Activated naive CD8-positive, alpha-beta T cell treated with anti-CD3 and anti-CD28 coated beads for 36 hours (primary cell): ENCODE data around the gene SLC7A4. TPM values are rescaled to one million over a fixed set of nuclear protein-coding genes. Genes with fewer than 3 reads are reported as not detected.
A peak's percentile ranks its signal among the peaks of the same experiment; 100 is the strongest.
"Not testable (repeated sequence)": the region's sequence is repeated elsewhere in the genome, so short reads cannot be mapped to it uniquely, and the experiment has no call there.

Experiments used
- DNase-seq: peaks from one replicate; pipeline ENCODE4 v3.0.0; 2021
- H3K27ac Mint-ChIP-seq: one replicate; pipeline ENCODE4 v1.8.0; 2022; ENCODE audit warnings: mild to moderate bottlenecking, moderate library complexity, mixed read lengths
- H3K27me3 Mint-ChIP-seq: one replicate; pipeline ENCODE4 v1.8.0; 2022; ENCODE audit warnings: mild to moderate bottlenecking, mixed read lengths
- H3K36me3 Mint-ChIP-seq: one replicate; pipeline ENCODE4 v1.8.0; 2021; ENCODE audit warnings: mild to moderate bottlenecking, mixed read lengths
- H3K4me1 Mint-ChIP-seq: one replicate; pipeline ENCODE4 v1.8.0; 2021; ENCODE audit warnings: mixed read lengths
- H3K4me3 Mint-ChIP-seq: one replicate; pipeline ENCODE4 v1.8.0; 2022; ENCODE audit warnings: mild to moderate bottlenecking, moderate library complexity, mixed read lengths
- H3K9me3 Mint-ChIP-seq: one replicate; pipeline ENCODE4 v1.8.0; 2022; ENCODE audit warnings: mixed read lengths
- total RNA-seq, 2 experiments: library from RNA; stranded (reverse); gene quantifications; one replicate each; pipeline ENCODE4 v1.2.3, GENCODE V29; 2021

SLC7A4 gene, protein sequence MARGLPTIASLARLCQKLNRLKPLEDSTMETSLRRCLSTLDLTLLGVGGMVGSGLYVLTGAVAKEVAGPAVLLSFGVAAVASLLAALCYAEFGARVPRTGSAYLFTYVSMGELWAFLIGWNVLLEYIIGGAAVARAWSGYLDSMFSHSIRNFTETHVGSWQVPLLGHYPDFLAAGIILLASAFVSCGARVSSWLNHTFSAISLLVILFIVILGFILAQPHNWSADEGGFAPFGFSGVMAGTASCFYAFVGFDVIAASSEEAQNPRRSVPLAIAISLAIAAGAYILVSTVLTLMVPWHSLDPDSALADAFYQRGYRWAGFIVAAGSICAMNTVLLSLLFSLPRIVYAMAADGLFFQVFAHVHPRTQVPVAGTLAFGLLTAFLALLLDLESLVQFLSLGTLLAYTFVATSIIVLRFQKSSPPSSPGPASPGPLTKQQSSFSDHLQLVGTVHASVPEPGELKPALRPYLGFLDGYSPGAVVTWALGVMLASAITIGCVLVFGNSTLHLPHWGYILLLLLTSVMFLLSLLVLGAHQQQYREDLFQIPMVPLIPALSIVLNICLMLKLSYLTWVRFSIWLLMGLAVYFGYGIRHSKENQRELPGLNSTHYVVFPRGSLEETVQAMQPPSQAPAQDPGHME
- under 1 TPM; 0.41 to 0.44 TPM for total RNA-seq

DNA sequence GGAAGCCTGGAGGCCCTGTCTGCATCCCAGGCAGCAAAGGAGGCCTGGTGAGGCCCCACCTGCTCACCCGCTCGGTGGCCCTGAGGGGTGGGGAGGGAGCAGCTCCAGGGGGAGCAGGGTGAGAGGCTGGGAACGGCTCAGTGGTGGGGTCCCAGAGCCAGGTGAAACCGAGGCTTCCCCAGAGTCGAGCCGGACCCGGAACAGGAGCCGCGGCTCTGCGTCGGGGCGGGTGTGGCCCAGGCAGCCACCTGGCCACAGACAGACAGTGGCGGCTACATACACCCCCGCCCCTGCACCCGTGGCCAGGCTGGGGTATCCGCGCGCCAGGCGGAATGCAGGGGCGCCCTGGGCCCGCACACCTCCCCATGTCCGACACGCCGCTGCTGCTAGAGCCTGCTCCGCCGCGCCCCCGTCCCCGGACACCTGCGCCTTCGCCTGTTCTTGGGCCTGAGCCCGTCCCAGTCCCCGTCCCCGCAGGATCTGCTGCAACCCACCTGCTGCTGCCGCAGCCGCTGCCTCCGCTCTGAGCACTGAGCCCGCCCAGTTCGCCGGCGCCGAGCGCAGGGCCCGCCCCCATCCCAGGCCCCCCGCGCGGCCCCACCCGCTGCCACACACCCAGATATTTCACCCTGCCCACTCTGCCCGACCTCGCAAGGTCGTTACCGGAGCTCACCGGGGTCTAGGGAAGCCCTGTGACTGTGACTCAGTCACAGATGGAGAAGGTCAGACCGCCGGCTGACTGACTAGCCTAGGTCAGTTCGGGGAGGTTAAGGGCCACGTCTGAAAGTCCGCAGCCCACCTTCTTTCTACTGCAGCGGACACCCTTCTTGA is at the start of gene SLC7A4:
Gene SLC7A4, minus strand, starts transcription at position 525 of the 831 bp plus-strand sequence. CDS start 749 bp downstream, outside the sequence.
- peak; percentile 25 for DNase-seq
- Mint-ChIP-seq H3K27me3 (peaks cover 4% of the 10 kb centered on the region), H3K4me1 (peaks cover 8% of the 10 kb centered on the region), H3K9me3 (no peaks in the 10 kb centered on the region), H3K36me3 (no peaks in the 10 kb centered on the region), H3K27ac (no peak within 1 kb of the TSS), H3K4me3 (peak within 1 kb of the TSS; percentile 47)

DNA sequence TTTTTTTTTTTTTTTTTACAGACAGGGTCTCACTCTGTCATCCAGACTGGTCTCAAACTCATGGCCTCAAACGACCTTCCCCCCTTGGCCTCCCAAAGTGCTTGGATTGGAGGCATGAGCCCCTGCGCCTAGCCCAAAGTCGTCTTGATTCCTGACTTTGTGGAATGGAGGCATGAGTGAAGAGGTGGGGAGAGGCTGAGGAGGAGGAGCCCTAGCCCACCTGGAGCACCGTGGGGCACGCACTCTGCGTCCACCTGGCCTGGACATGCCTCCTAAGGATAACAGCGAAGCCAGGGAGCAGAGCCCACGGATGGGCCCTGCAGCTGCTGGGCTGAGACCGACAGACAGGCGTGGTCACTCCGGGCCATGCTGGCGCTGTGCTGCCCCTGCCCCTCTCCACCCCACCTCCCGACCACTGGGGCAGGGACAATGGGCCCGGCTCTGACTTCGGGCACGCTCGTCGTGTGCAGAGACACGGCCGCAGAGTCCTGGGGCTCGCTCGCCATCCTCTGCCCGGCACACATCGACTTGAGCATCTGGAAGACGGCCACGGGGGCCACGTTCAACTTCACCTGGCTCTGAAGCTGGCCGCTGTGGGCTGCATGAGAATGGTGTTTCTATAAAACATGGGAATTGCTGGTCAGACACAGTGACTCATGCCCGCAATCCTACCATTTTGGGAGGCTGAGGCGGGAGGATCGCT is 48.2 kb upstream of the SLC7A4 start:
- Mint-ChIP-seq H3K36me3 (no peaks in the 10 kb centered on the region), H3K27me3 (no peaks in the 10 kb centered on the region), H3K9me3 (no peaks in the 10 kb centered on the region), H3K4me1 (no peaks in the 10 kb centered on the region), H3K27ac (no peak overlapping the region), H3K4me3 (no peak overlapping the region)
- no peak for DNase-seq

DNA sequence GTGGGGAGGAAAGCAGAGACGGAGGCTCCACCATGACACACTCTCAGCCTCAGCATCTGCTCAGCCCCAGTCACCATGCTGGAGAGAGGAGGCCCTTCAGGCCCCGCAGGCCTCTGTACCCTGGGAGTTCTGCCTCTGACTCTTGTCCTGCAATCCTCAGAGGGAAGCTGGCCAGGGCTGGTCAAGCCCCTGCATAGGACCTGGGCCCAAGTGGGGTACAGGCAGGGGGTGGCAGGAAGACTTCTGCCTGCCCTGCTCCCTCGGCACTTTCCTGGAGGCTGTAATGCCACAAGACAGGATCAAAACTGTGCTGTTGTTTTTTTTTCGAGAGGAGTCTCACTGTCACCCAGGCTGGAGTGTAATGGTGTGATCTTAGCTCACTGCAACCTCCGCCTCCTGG is 47.1 kb upstream of the SLC7A4 start:
- DNase-seq = no peak
- Mint-ChIP-seq H3K4me3 (no peak overlapping the region), H3K27me3 (no peaks in the 10 kb centered on the region), H3K36me3 (no peaks in the 10 kb centered on the region), H3K4me1 (no peaks in the 10 kb centered on the region), H3K9me3 (no peaks in the 10 kb centered on the region), H3K27ac (no peak overlapping the region)

DNA sequence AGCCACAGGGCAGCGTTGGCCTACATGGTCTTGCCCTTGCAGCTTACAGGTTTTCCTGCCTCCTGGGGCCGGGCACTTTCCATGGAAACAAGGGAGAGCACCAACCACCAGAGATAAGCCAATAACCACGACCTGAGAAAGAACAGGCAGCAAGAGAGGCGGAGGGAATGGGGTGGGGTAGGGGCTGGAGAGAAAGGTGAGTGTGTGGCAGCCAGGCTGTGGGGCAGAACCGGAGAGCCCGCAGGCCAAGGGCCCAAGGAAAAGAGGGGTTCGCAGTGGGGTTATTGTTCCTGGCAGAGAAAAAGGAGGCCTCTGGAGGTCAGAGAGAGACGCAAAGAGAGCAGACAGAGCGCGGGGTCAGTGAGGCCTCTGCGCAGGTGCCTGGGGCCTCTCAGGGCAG is 46.6 kb upstream of the SLC7A4 start:
- Mint-ChIP-seq H3K36me3 (no peaks in the 10 kb centered on the region), H3K27me3 (no peaks in the 10 kb centered on the region), H3K4me3 (no peak overlapping the region), H3K9me3 (no peaks in the 10 kb centered on the region), H3K27ac (no peak overlapping the region), H3K4me1 (no peaks in the 10 kb centered on the region)
- DNase-seq = no peak

DNA sequence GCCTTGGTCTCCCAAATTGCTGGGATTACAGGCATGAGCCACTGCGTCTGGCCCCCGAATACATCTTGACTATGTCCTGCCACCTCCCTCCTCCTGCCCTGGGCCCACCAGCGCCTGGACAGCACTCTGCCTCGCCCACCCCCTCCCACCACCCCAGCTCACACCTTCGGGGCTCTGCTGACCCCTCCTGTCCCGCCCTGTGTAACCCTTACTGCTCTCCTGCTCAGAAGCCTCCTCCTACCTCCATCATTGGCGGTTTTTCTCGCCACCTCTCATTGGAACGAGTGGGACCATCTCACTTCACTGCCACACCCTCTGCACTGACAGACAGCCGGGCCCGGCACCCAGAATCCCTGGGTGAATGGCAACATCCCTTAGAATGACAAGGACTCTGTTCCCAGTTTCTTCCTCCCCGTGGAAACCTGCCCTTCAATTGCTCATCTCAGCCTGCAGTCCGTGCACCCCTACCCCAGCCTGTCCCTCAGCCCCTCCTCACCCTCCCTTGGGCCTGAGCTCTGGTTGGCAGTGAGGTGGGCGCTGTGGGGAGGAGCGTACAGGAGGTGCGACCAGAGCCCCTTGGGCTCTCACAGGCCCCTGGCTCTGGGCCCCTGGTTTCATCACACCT is 45.6 kb upstream of the SLC7A4 start:
- Mint-ChIP-seq H3K4me3 (no peak overlapping the region), H3K27me3 (no peaks in the 10 kb centered on the region), H3K9me3 (no peaks in the 10 kb centered on the region)

DNA sequence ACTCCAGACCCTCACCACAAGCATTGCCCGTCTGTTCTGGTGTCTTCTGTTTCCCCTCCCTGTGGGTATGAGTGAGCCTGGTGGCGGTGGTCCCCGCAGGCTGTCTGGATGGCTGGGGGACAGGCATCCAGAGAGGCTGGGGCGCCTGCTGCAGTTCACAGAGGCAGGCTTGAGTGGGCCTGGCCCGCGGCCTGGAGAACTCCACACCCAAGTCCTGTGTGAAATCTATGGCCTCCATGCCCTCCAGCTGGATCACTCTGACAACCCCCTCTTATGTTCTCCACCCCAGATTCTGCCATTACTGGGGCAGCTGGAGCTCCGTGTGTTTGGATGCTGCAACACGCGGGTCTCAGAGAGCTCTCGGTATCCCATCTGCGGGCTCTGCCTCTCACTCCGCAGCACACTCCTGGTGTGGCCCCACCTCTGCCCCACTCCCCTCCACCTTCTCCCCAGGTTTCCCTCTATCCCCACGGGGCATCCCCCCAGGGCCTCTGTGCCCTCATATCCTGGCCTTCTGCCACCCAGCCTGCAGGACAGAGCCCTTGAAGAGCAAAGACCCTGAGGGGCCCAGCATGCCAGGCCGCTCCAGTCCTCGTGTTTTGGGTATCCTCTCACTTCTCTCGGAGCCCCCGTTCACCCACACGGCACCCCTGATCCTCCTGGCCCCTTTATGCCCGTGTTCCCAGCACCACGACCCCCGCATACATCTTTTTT is 44.7 kb upstream of the SLC7A4 start:
- Mint-ChIP-seq H3K27me3 (no peaks in the 10 kb centered on the region), H3K36me3 (no peaks in the 10 kb centered on the region), H3K9me3 (no peaks in the 10 kb centered on the region), H3K4me3 (no peak overlapping the region), H3K4me1 (no peaks in the 10 kb centered on the region), H3K27ac (no peak overlapping the region)
- DNase-seq = no peak

More for the DNA sequence above, 45.6 kb upstream of the SLC7A4 start:
- Mint-ChIP-seq H3K4me1 (no peaks in the 10 kb centered on the region), H3K27ac (no peak overlapping the region), H3K36me3 (no peaks in the 10 kb centered on the region)
- DNase-seq = no peak

DNA sequence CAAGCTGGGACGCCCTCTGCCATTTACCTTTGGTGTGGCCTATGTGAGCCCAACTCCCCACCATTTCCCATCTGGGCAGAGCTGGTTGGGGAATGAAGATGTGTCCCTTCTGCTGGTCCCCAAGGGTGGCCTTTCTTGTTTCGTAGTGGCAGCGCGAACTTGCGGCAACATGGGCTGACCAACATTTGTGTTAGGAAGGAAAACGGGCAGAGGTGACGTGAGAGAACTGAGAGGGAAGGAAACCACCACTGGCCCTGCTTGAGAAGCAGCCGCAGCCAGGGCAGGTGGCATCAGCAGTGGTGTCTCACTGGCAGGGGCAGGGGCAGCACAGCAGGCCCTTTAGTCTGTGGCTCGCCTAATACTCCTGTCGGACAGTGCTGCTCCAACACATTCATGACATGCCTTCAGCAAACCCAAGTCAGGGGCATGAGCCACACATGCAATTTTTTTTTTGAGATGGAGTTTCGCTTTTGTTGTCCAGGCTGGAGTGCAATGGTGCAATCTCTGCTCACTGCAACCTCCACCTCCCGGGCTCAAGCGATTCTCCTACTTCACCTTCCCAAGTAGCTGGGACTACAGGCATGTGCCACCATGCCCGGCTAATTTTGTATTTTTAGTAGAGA is 43.3 kb upstream of the SLC7A4 start:
- H3K36me3 Mint-ChIP-seq = no peaks in the 10 kb centered on the region
- H3K27ac Mint-ChIP-seq = no peak overlapping the region
- no peaks in the 10 kb centered on the region for H3K27me3 Mint-ChIP-seq
- H3K4me3 Mint-ChIP-seq = no peak overlapping the region
- H3K4me1 Mint-ChIP-seq = no peaks in the 10 kb centered on the region
- no peak for DNase-seq
- H3K9me3 Mint-ChIP-seq = no peaks in the 10 kb centered on the region

DNA sequence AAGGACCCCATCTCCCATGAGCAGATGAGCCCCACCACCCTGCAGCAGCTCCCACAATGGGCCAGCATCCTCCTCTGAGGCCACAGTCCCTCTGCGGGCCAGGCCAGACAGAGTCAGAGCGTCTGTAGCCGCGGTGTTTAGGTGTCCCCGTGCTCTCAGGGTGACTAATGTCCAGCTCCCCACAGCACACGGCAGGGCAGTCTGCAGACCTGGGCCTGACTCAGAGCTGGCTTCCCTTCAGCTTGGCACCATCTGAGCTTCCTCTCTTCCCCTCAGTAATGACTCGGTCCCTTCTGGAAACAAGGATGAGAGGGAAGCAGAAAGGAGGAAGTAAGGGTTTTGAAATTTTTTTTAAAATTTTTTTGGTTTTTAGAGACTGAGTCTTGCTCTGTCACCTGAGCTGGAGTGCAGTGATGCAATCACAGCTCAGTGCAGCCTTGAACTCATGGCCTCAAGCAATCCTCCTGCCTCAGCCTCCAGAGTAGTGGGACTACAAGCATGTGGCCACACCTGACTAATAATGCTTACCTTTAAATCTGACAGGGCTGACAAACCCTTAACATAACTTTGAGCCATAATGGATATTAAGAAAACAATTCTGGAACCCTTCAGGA is 41.8 kb upstream of the SLC7A4 start:
- no peaks in the 10 kb centered on the region for H3K9me3 Mint-ChIP-seq
- no peaks in the 10 kb centered on the region for H3K36me3 Mint-ChIP-seq
- H3K4me3 Mint-ChIP-seq = no peak overlapping the region
- no peaks in the 10 kb centered on the region for H3K4me1 Mint-ChIP-seq
- no peak for DNase-seq
- H3K27ac Mint-ChIP-seq = no peak overlapping the region
- H3K27me3 Mint-ChIP-seq = no peaks in the 10 kb centered on the region

DNA sequence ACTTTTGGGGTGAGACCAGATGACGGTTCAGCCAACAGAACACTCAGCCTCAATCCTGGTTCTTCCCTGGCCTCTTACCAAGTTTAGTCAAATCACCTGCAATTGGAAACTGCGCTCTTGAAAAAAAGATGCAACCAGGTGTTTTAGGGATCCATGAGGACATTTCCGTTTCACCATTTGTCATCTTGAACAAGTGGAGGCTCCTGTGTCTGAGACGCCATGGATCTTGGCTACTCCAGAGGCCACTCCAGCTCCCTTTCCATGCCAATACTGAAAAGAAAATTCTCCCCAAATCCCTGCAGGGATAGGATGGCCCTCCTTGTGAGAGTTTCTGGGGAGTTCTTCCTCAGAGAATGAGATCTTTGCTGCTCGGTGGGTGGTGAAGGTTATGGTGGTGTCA is 41.1 kb upstream of the SLC7A4 start:
- H3K4me3 Mint-ChIP-seq = no peak overlapping the region
- no peak for DNase-seq
- H3K4me1 Mint-ChIP-seq = no peaks in the 10 kb centered on the region
- H3K9me3 Mint-ChIP-seq = no peaks in the 10 kb centered on the region
- H3K27me3 Mint-ChIP-seq = no peaks in the 10 kb centered on the region
- no peaks in the 10 kb centered on the region for H3K36me3 Mint-ChIP-seq
- no peak overlapping the region for H3K27ac Mint-ChIP-seq

DNA sequence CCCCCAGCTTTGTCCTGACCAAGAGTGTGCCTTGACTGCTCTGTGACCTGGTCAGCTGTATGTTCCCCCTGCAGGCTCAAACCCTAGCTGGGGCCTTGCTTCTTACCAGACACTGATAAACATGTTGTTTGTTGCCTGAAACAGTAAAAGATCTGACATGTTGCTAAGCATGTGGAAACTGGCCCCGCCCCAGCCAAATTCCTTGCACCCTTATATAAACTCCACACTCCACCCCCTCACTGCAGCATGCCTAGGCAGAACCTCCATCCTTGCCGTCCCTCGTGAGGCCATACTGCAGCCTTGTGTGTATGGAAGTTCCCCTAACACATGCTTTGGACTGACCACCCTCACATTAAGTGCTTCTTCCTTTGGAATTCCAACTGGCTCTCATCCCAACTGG is 40.7 kb upstream of the SLC7A4 start:
- DNase-seq = no peak
- H3K4me1 Mint-ChIP-seq = peaks cover 4% of the 10 kb centered on the region
- no peak overlapping the region for H3K4me3 Mint-ChIP-seq
- no peaks in the 10 kb centered on the region for H3K9me3 Mint-ChIP-seq
- H3K27me3 Mint-ChIP-seq = no peaks in the 10 kb centered on the region
- H3K36me3 Mint-ChIP-seq = no peaks in the 10 kb centered on the region
- no peak overlapping the region for H3K27ac Mint-ChIP-seq

DNA sequence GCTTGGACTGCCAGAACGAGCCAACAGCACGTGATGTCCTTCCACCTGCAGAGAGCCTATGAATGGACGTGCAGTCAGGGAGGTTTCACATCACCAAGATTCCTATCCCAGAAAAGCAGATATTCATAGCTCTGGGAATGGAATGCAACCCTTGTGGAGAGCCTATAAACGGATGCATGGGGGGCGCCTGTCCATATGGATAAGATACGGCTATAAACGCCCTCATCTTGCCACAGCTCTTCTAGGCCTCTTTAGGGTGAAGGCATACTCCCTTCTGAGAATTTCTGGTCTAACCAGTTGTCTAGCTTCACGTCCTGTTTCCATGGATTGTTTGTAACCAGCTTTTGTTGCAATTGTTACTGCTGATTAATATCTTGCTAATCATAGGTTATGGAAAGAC is 39.4 kb upstream of the SLC7A4 start:
- H3K9me3 Mint-ChIP-seq, H3K36me3 Mint-ChIP-seq, DNase-seq, H3K4me1 Mint-ChIP-seq, H3K4me3 Mint-ChIP-seq, H3K27ac Mint-ChIP-seq, H3K27me3 Mint-ChIP-seq: not testable (repeated sequence)

DNA sequence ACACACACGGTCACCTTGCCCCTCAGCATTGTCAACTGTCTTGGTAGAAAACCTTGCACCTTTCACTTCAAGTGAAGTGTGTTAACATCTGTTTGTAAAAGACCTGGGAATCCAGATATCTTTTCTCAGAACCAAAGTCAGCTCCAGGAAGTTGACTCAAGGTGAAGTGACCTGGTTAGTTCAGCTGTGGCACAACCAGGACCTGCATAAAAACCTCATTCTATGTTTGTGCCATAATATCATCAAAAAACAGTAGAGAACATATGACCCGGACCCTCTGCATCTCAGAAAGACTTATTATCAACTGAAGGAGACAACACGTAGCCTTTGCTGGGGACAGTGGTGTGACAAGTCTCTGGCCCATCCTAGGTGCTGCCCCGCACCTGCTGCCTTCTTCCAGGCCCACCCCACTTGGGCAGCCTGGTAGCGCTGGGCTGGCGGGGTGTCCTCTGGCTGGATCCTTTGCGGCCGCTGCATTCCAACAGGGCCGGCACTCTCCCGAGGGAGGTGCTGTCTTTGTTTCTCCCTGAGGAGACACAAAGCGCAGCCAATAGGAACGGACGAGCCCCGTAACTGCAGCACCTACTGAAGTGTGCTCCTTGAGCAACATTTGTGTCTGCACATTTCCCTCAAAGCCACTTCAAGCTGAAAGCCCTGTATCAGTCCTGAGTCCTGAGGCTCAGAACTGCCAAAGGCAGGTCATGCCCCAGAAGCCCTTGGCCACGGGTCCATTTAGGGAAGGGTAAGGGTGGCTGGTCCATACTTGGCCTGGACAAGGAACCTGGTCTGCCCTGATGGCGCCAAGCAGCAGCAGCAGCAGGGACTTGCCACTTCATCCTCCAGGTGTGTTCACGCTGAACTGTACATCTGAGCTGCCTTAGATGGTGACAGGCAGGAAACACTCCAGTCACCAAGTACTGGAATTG is 38.6 kb upstream of the SLC7A4 start:
- H3K27me3 Mint-ChIP-seq = no peaks in the 10 kb centered on the region
- peaks cover 5% of the 10 kb centered on the region for H3K4me1 Mint-ChIP-seq
- no peak for DNase-seq
- no peaks in the 10 kb centered on the region for H3K36me3 Mint-ChIP-seq
- no peak overlapping the region for H3K27ac Mint-ChIP-seq
- H3K4me3 Mint-ChIP-seq = no peak overlapping the region
- H3K9me3 Mint-ChIP-seq = no peaks in the 10 kb centered on the region
